ENCODE data around the gene IL1F10.

The IL1F10 gene

DNA sequence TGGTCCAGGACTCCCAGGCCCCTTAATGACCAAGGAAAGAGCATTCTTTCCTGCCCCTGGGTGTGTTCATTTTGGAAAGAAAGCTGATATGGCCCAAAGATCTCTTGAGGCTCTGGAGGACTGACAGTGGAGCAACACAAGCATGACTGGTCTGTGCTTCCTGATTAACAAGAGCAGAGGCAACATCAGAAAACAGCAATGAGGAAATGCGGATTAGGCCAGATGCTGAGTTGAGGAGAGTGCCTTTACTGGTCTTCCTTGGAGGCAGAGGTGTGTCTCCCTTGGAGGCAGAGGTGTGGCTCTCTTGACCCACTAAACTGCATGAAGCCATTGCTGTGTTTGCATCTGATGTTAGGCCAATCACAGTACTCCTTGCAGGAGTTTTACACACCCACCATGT lies 35.0 kb upstream of the IL1F10 start:
- no peak overlapping the region for H3K4me3 ChIP-seq (ENCODE audit: low read depth, low read length)
- TF ChIP-seq, protein P1, sequence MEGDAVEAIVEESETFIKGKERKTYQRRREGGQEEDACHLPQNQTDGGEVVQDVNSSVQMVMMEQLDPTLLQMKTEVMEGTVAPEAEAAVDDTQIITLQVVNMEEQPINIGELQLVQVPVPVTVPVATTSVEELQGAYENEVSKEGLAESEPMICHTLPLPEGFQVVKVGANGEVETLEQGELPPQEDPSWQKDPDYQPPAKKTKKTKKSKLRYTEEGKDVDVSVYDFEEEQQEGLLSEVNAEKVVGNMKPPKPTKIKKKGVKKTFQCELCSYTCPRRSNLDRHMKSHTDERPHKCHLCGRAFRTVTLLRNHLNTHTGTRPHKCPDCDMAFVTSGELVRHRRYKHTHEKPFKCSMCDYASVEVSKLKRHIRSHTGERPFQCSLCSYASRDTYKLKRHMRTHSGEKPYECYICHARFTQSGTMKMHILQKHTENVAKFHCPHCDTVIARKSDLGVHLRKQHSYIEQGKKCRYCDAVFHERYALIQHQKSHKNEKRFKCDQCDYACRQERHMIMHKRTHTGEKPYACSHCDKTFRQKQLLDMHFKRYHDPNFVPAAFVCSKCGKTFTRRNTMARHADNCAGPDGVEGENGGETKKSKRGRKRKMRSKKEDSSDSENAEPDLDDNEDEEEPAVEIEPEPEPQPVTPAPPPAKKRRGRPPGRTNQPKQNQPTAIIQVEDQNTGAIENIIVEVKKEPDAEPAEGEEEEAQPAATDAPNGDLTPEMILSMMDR (IDR thresholded peaks at IDR 0.05; ENCODE audit: low read depth, low read length, missing control alignments), result no peak
- DNase-seq (ENCODE audit: low read depth), result no peak

DNA sequence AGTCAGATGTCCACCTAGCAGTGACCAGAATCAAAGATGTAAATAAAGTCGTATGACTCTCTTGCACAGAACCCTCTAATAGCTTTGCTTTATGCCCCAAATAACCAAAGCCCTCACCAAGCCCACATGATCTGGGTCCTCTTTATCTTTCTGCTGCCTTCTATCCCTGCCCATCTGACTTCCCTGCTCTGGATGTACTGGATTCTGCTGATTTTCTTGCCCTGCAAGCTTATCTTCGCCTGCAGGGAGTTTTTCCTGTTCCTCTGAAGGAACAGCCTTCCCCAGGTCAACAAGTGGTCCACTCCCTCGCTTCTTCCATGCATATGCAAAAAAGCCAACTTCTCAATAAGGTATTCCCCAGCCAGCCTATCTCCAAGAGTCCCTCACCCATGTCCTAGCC lies 33.8 kb upstream of the IL1F10 start:
- no peak overlapping the region for H3K4me3 ChIP-seq (ENCODE audit: low read depth, low read length)
- no peak for DNase-seq (ENCODE audit: low read depth)
- TF ChIP-seq, protein P1 (IDR thresholded peaks at IDR 0.05; ENCODE audit: low read depth, low read length, missing control alignments), result no peak

GRCh38 chr2:113036763-113037162 lies 31.0 kb upstream of the IL1F10 start:
- no peak for DNase-seq (ENCODE audit: low read depth)
- TF ChIP-seq, protein P1 (IDR thresholded peaks at IDR 0.05; ENCODE audit: low read depth, low read length, missing control alignments), result no peak
- no peak overlapping the region for H3K4me3 ChIP-seq (ENCODE audit: low read depth, low read length)

DNA sequence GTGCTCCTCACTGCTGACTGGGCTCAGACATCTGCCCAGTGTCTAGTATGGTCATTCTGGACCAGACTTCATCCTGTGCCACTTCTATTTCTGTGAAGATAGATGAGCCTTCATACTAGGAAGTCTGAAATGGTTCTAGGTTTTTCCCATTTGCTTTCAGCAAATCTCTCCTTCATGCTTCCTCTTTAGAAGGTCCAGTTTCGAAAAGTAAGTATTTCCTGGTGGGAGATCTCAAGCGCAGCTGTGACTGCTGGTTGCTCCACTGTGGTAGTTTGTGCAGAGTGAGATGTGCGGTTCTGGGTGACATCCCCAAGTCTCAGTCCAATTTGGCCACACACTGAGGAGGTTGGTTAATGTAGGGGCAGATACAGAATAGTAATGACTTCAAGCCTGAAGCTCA lies 29.5 kb upstream of the IL1F10 start:
- TF ChIP-seq, protein P1 (IDR thresholded peaks at IDR 0.05; ENCODE audit: low read depth, low read length, missing control alignments), result no peak
- H3K4me3 ChIP-seq (ENCODE audit: low read depth, low read length), result no peak overlapping the region
- DNase-seq (ENCODE audit: low read depth), result no peak

GRCh38 chr2:113039158-113039557 lies 28.6 kb upstream of the IL1F10 start:
- TF ChIP-seq, protein P1 (IDR thresholded peaks at IDR 0.05; ENCODE audit: low read depth, low read length, missing control alignments), result no peak
- H3K4me3 ChIP-seq (ENCODE audit: low read depth, low read length), result no peak overlapping the region
- DNase-seq (ENCODE audit: low read depth), result no peak

DNA sequence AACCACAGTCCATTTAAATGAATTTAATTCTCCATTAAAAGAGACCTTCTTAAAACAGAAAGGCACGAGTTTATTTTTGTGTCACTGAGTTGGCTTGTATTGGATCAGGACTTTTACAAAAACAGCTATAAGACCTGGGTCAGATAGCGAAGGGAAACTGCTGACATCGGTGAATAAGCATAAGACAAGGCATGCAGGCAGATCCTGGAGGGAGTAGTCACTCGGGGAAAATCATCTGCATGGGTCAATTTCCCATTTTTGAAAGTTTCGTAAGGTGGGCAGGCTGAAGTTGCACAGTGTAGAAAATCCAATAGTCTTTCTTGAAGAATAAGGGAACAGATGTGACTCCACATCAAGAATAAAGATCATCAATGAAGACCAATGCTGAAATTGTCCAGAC lies 28.1 kb upstream of the IL1F10 start:
- no peak overlapping the region for H3K4me3 ChIP-seq (ENCODE audit: low read depth, low read length)
- DNase-seq (ENCODE audit: low read depth), result no peak
- TF ChIP-seq, protein P1 (IDR thresholded peaks at IDR 0.05; ENCODE audit: low read depth, low read length, missing control alignments), result no peak

DNA sequence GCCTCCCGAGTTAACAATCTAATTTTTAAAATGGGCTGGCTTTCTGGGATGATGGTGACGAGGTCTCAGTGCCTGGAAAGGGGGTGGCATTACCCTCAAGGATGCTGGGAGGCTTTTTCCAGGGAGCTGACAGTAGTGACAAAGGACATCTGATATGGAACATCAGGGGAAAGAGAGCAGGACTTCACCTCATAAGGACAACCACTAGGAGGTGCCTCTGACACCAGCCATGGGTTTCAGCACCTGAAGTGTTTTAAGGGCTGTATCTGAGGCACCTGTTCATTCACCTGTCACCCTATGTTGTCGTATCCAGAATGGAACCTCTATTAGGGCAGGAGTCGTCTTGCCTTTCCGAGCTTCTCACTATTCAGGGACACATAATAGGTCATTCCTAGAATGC lies 25.9 kb upstream of the IL1F10 start:
- TF ChIP-seq, protein P1 (IDR thresholded peaks at IDR 0.05; ENCODE audit: low read depth, low read length, missing control alignments), result peak; percentile 44
- H3K4me3 ChIP-seq (ENCODE audit: low read depth, low read length), result no peak overlapping the region
- DNase-seq (ENCODE audit: low read depth), result no peak
